Gastrocnemius medialis (tissue), 4 donors: ENCODE measurements around the gene LRRC39. TPM values are rescaled to one million over a fixed set of nuclear protein-coding genes. Genes with fewer than 3 reads are reported as not detected.

ENCODE experiments used
- ATAC-seq, 2 donors: fragments of 150-250 bp; one replicate each; pipeline ENCODE4 v1.9.1; 2016
- DNase-seq, 2 donors: peaks; one replicate each; pipeline ENCODE4 v3.0.0-alpha.2; 2019
- H3K27ac ChIP-seq, 4 donors: fragments of 200-600 bp; sonication (generic); 1 replicate in 1 of 4; 2 replicates in 3 of 4; pipeline ENCODE4 v1.5.1; 2016 to 2018; ENCODE audit warnings: mild to moderate bottlenecking in 2 of 4, moderate library complexity in 1 of 4
- H3K27me3 ChIP-seq, 3 donors: fragments of 200-600 bp; sonication (generic) in 2 of 3; 1 replicate in 1 of 3; 2 replicates in 2 of 3; pipeline versions ENCODE4 v1.5.1 to v1.6.0; 2016 to 2019; ENCODE audit warnings: mild to moderate bottlenecking in 1 of 3, moderate library complexity in 1 of 3
- H3K36me3 ChIP-seq, 2 donors: fragments of 200-600 bp; sonication (generic) in 1 of 2; one replicate each; pipeline ENCODE4 v1.5.1; 2017 to 2018
- H3K4me1 ChIP-seq, 2 donors: fragments of 200-600 bp; sonication (generic) in 1 of 2; one replicate each; pipeline ENCODE4 v1.5.1; 2016 to 2017; ENCODE audit warnings: mild to moderate bottlenecking in 2 of 2
- H3K4me3 ChIP-seq, 4 donors: fragments of 200-600 bp; sonication (generic) in 3 of 4; 1 replicate in 1 of 4; 2 replicates in 3 of 4; pipeline ENCODE4 v1.5.1; 2016 to 2019; ENCODE audit warnings: mild to moderate bottlenecking in 2 of 4
- H3K9me3 ChIP-seq, 3 donors: fragments of 200-600 bp; sonication (generic) in 2 of 3; 1 replicate in 1 of 3; 2 replicates in 2 of 3; pipeline ENCODE4 v1.5.1; 2016 to 2019
- POLR2A ChIP-seq, 2 donors: fragments of 450-650 bp; IDR thresholded peaks; one replicate each; pipeline ENCODE4 v1.6.1; 2017; ENCODE audit warnings: antibody characterized with exemption in 2 of 2, mild to moderate bottlenecking in 2 of 2, moderate library complexity in 2 of 2
- in situ Hi-C, 4 donors: fragments of 200-750 bp; cut with MboI; loops; one replicate each; pipeline versions ENCODE4 v1.15.0 to v1.8.0; 2017; ENCODE audit warnings: low sequenced_read_pairs in 4 of 4
- intact Hi-C: fragments of 100-400 bp; cut with DNase I; formaldehyde crosslinking; loops from one replicate; pipeline ENCODE4 v1.15.1; 2023; ENCODE audit warnings: low total_unique reads
- total RNA-seq, 4 donors: library from RNA; depleted of rRNA; stranded (reverse); fragments of >200 nt; gene quantifications; one replicate each; pipeline versions ENCODE4 v1.1.0 to v1.2.3, GENCODE V29; 2016
- TF ChIP-seq, protein P1 (sequence below), 5 experiments: fragments of 450-650 bp in 3 of 5; fragments of 200-600 bp in 2 of 5; sonication (generic) in 2 of 5; IDR thresholded peaks in 4 of 5; conservative IDR thresholded peaks in 1 of 5; 1 replicate in 4 of 5; 2 replicates in 1 of 5; pipeline ENCODE4 v1.5.1; 2016 to 2019; ENCODE audit warnings: antibody characterized with exemption in 5 of 5, mild to moderate bottlenecking in 3 of 5, moderate library complexity in 3 of 5

The LRRC39 gene
- total RNA-seq, 4 donors from 2014 or later = 23.4 to 73.2 (median 42.1) TPM

DNA sequence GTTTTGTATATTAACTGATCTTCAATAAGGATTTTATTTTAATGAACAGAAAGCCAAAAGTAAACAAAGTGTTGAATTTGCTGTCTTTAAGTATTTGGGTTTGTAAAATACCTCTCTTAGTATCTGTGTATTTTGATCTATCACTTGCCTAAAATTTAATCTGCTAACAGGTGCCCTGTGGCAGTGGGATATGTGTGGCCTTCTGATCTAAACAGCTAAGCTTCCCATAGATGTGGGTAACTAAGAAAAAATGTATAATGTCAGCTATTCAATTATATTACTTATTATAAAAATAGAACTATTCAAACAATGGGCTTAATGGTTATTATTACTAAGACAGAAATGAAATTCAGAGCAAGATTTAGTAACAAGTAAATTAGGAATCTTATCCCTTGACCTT lies 15.2 kb downstream of the LRRC39 start:
- Histone ChIP-seq H3K4me1 (peaks cover 11 to 17% of the 10 kb centered on the region in 2 donors), H3K9me3 (no peaks in the 10 kb centered on the region), H3K36me3 (peaks cover 2 to 25% of the 10 kb centered on the region in 2 donors), H3K27ac (peak overlapping the region; percentile 22 to 69 (median 44)), H3K4me3 (no peak overlapping the region), H3K27me3 (no peaks in the 10 kb centered on the region)
- DNase-seq = no peak
- no peak for TF ChIP-seq POLR2A (IDR thresholded peaks at IDR 0.05)
- TF ChIP-seq, protein P1, sequence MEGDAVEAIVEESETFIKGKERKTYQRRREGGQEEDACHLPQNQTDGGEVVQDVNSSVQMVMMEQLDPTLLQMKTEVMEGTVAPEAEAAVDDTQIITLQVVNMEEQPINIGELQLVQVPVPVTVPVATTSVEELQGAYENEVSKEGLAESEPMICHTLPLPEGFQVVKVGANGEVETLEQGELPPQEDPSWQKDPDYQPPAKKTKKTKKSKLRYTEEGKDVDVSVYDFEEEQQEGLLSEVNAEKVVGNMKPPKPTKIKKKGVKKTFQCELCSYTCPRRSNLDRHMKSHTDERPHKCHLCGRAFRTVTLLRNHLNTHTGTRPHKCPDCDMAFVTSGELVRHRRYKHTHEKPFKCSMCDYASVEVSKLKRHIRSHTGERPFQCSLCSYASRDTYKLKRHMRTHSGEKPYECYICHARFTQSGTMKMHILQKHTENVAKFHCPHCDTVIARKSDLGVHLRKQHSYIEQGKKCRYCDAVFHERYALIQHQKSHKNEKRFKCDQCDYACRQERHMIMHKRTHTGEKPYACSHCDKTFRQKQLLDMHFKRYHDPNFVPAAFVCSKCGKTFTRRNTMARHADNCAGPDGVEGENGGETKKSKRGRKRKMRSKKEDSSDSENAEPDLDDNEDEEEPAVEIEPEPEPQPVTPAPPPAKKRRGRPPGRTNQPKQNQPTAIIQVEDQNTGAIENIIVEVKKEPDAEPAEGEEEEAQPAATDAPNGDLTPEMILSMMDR (IDR thresholded peaks at IDR 0.05 in 4 of 5, conservative IDR thresholded peaks at IDR 0.05 in 1 of 5) = no peak
- in situ Hi-C loops (no loop called here), intact Hi-C loops (no loop called here)
- ATAC-seq = no peak

DNA sequence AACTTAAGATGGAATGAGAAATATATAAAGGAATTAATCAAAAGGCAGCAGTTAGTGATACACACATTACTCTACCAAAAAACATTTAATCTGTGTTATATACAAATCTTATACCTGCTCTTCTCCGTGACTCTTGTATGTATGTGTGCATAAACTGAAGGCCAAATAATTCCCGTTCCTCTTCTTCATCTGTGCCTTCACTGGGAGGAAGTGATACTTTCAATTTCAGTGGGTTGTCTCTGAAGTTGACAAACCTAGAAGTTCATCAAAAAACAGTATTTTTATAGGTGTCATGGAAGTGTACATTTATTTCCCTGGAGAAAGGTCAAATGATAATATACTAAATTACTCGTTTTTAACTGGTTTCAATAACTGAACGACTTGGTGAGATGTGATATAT lies 25.8 kb downstream of the LRRC39 start:
- ATAC-seq = no peak
- Histone ChIP-seq H3K27ac (no peak overlapping the region), H3K9me3 (no peaks in the 10 kb centered on the region), H3K27me3 (no peaks in the 10 kb centered on the region), H3K4me1 (no peaks in the 10 kb centered on the region), H3K36me3 (peaks cover 0 to 73% of the 10 kb centered on the region in 2 donors), H3K4me3 (no peak overlapping the region)
- no peak for TF ChIP-seq POLR2A (IDR thresholded peaks at IDR 0.05)
- TF ChIP-seq, protein P1 (IDR thresholded peaks at IDR 0.05 in 4 of 5, conservative IDR thresholded peaks at IDR 0.05 in 1 of 5) = no peak
- DNase-seq = no peak
- intact Hi-C loops (no loop called here), in situ Hi-C loops (no loop called here)

DNA sequence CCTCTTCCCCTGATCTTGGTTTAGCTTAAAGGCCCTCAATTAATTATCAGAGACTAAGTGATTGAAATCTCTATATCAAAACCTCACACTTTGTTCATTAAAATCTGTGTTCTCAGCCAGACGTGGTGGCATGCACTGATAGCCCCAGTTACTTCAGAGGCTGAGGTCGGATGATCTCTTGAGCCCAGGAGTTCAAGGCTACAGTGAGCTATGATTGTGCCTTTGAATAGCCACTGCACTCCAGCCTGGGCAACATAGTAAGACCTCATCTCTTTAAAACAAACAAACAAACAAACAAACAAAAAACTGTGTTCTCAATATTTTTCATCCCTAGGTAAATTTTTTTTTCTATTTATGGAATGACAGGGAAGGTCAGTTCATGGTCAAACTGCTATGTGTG lies 26.4 kb downstream of the LRRC39 start:
- Histone ChIP-seq H3K4me3 (no peak overlapping the region), H3K36me3 (peaks cover 0 to 73% of the 10 kb centered on the region in 2 donors), H3K9me3 (no peaks in the 10 kb centered on the region), H3K27ac (no peak overlapping the region), H3K4me1 (no peaks in the 10 kb centered on the region), H3K27me3 (no peaks in the 10 kb centered on the region)
- no peak for TF ChIP-seq POLR2A (IDR thresholded peaks at IDR 0.05)
- TF ChIP-seq, protein P1 (IDR thresholded peaks at IDR 0.05 in 4 of 5, conservative IDR thresholded peaks at IDR 0.05 in 1 of 5) = no peak
- ATAC-seq (no peak), DNase-seq (no peak)
- in situ Hi-C loops = no loop called here
- intact Hi-C loops = no loop called here

- Histone ChIP-seq H3K9me3 (no peaks in the 10 kb centered on the region), H3K27ac (no peak overlapping the region), H3K4me3 (no peak overlapping the region), H3K4me1 (no peaks in the 10 kb centered on the region), H3K36me3 (peaks cover 0 to 92% of the 10 kb centered on the region in 2 donors), H3K27me3 (no peaks in the 10 kb centered on the region)
- intact Hi-C loops (no loop called here), in situ Hi-C loops (no loop called here)
- TF ChIP-seq, protein P1 (IDR thresholded peaks at IDR 0.05 in 4 of 5, conservative IDR thresholded peaks at IDR 0.05 in 1 of 5) = no peak
- TF ChIP-seq POLR2A (IDR thresholded peaks at IDR 0.05) = no peak
- ATAC-seq (no peak), DNase-seq (no peak)
Measured at GRCh38 chr1:100147875-100148274, 30.2 kb downstream of the LRRC39 start.

DNA sequence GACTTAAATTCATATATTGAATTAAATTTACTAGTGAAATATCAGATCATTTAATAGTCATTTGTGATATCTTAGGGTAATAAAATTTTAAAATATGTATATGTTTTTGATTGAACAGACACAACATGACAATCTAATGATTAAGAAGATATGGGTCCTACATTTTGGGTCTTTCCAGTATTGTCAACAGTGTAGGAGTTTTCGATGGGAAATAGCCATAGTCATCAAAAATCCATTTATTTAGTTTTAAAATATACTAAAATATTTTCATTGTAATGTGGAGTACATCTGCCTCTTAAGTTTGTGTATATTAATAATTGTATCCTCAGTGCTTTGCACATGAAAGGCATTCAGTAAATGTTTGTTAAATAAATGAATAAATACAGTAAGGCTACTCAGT lies 31.1 kb downstream of the LRRC39 start:
- no peak for TF ChIP-seq POLR2A (IDR thresholded peaks at IDR 0.05)
- TF ChIP-seq, protein P1 (IDR thresholded peaks at IDR 0.05 in 4 of 5, conservative IDR thresholded peaks at IDR 0.05 in 1 of 5) = no peak
- Histone ChIP-seq H3K4me1 (no peaks in the 10 kb centered on the region), H3K36me3 (peaks cover 0 to 96% of the 10 kb centered on the region in 2 donors), H3K4me3 (no peak overlapping the region), H3K27ac (no peak overlapping the region), H3K9me3 (no peaks in the 10 kb centered on the region), H3K27me3 (no peaks in the 10 kb centered on the region)
- no peak for ATAC-seq
- in situ Hi-C loops = no loop called here
- DNase-seq = no peak
- intact Hi-C loops = no loop called here
